ENCODE results near the gene HSPA1L.
"Not testable (repeated sequence)": the region's sequence is repeated elsewhere in the genome, so short reads cannot be mapped to it uniquely, and the experiment has no call there.

HSPA1L gene

GRCh38 chr6:31836474-31837368 lies 21.6 kb upstream of the HSPA1L start:
- DNase-seq: no peak

GRCh38 chr6:31836047-31836473 lies 21.0 kb upstream of the HSPA1L start:
- peak in 1 of 2 experiments; percentile 47 for DNase-seq

- DNase-seq: peak; percentile 84 to 92
Measured at GRCh38 chr6:31834367-31835250, 19.5 kb upstream of the HSPA1L start.

GRCh38 chr6:31831350-31832215 lies 16.5 kb upstream of the HSPA1L start:
- no peak for DNase-seq

GRCh38 chr6:31830886-31831335 lies 15.8 kb upstream of the HSPA1L start:
- DNase-seq: no peak

GRCh38 chr6:31829633-31830283 lies 14.7 kb upstream of the HSPA1L start:
- DNase-seq: peak in 1 of 2 experiments; percentile 48

GRCh38 chr6:31827286-31828079 lies 12.4 kb upstream of the HSPA1L start, which contains the start of gene HSPA1B:
HSPA1B (plus strand) TSS chr6:31827738; CDS start chr6:31827951, 213 bp downstream.
- peak; percentile 98 to 99 for DNase-seq

GRCh38 chr6:31826793-31827285 lies 11.8 kb upstream of the HSPA1L start:
- peak in 1 of 2 experiments; percentile 64 for DNase-seq

- DNase-seq: no peak
Measured at GRCh38 chr6:31825553-31825952, 10.5 kb upstream of the HSPA1L start.

- DNase-seq: not testable (repeated sequence)
Measured at GRCh38 chr6:31823592-31824196, 8.6 kb upstream of the HSPA1L start.

- DNase-seq: peak in 1 of 2 experiments; percentile 51
Measured at GRCh38 chr6:31822036-31822821, 7.1 kb upstream of the HSPA1L start.

GRCh38 chr6:31821301-31822035 lies 6.4 kb upstream of the HSPA1L start:
- peak in 1 of 2 experiments; percentile 65 for DNase-seq

- DNase-seq: not testable (repeated sequence)
Measured at GRCh38 chr6:31820399-31820798, 5.3 kb upstream of the HSPA1L start.

GRCh38 chr6:31819871-31820299 lies 4.8 kb upstream of the HSPA1L start:
- DNase-seq: no peak

GRCh38 chr6:31817929-31818511 lies 2.9 kb upstream of the HSPA1L start:
- DNase-seq: not testable (repeated sequence)

GRCh38 chr6:31817133-31817928 lies 2.2 kb upstream of the HSPA1L start:
- DNase-seq: not testable (repeated sequence)

GRCh38 chr6:31814677-31815024 lies 432 bp downstream of the HSPA1L start:
- peak; percentile 91 to 92 for DNase-seq

Data from NCI-H2081 (cell line).